HepG2 (cell line): ENCODE measurements around the gene RPL41. TPM values are rescaled to one million over a fixed set of nuclear protein-coding genes. Genes with fewer than 3 reads are reported as not detected.
A peak's percentile ranks its signal among the peaks of the same experiment; 100 is the strongest.

ENCODE experiments used
- ATAC-seq: fragments of 200-7000 bp; cut with Tn5 transposase; 3 replicates; pipeline ENCODE4 v1.9.1; 2020; ENCODE audit warnings: mild to moderate bottlenecking, moderate library complexity
- BruUV-seq: library from RNA; stranded (reverse); fragments of 400-500 nt; replicated peaks from 2 replicates; lab custom pipeline; 2021; lab: Mats Ljungman, UMichigan
- CTCF ChIA-PET: fragments of 300-600 bp; formaldehyde crosslinking; extraction: SDS; loops from one replicate; lab custom pipeline; 2021; ENCODE audit warnings: low total read pairs, inconsistent platforms, low intra/inter-chr PET ratio; lab: Yijun Ruan, JAX
- POLR2A ChIA-PET: fragments of 350-600 bp; sonication (Branson Sonifier 250); formaldehyde crosslinking; loops from one replicate; lab custom pipeline; 2020; ENCODE audit warnings: antibody characterized with exemption, inconsistent platforms; lab: Yijun Ruan, JAX
- DNase-seq: peaks from one replicate; pipeline ENCODE4 v3.0.0-alpha.2; 2015; ENCODE audit warnings: low spot score
- FAIRE-seq: peaks from 3 replicates; lab custom pipeline; 2011; peaks lifted over from hg19 to GRCh38; lab: Jason Lieb, UNC
- H2AFZ ChIP-seq: one replicate; pipeline ENCODE4 v1.6.1; 2011; ENCODE audit warnings: low read length, inconsistent platforms
- H3K27ac ChIP-seq: fragments of 300-600 bp; 3 replicates; pipeline ENCODE4 v1.8.0; 2011; ENCODE audit warnings: mixed run types, mild to moderate bottlenecking, mixed read lengths, low read length, inconsistent platforms; ENCODE audit not compliant: insufficient read depth; ENCODE audit errors: extremely low read length
- H3K27me3 ChIP-seq, 2 experiments: fragments of 200-600 bp in 1 of 2; 2 replicates in 1 of 2; 3 replicates in 1 of 2; pipeline versions ENCODE4 v1.6.0 to v1.8.0; 2011; ENCODE audit warnings: low read length in 2 of 2, mild to moderate bottlenecking in 2 of 2, moderate library complexity in 2 of 2, inconsistent platforms in 1 of 2; ENCODE audit not compliant: insufficient read depth in 2 of 2, control insufficient read depth in 1 of 2
- H3K36me3 ChIP-seq, 2 experiments: fragments of 200-600 bp in 1 of 2; replicated peaks in 1 of 2; 2 replicates in 1 of 2; 3 replicates in 1 of 2; pipeline versions ENCODE4 v1.5.1 to v1.8.0; 2011; ENCODE audit warnings: low read length in 2 of 2, inconsistent platforms in 1 of 2; ENCODE audit not compliant: insufficient read depth in 2 of 2, control insufficient read depth in 1 of 2
- H3K4me1 ChIP-seq: 2 replicates; pipeline ENCODE4 v1.5.1; 2012; ENCODE audit warnings: low read length, inconsistent platforms; ENCODE audit not compliant: insufficient read depth
- H3K4me2 ChIP-seq: 2 replicates; pipeline ENCODE4 v1.6.0; 2011; ENCODE audit warnings: low read depth, low read length, inconsistent platforms
- H3K4me3 ChIP-seq, 3 experiments: fragments of 200-600 bp in 1 of 3; sonication (generic), shearing (Covaris generic) in 1 of 3; replicated peaks in 1 of 3; 2 replicates each; pipeline ENCODE4 v1.5.1; 2011 to 2016; ENCODE audit warnings: low read length in 3 of 3, inconsistent platforms in 2 of 3, low read depth in 2 of 3, mild to moderate bottlenecking in 2 of 3, control low read depth in 1 of 3, mixed read lengths in 1 of 3; ENCODE audit not compliant: insufficient read depth in 1 of 3
- H3K79me2 ChIP-seq: one replicate; pipeline ENCODE4 v1.6.1; 2011; ENCODE audit warnings: low read length, inconsistent platforms; ENCODE audit not compliant: insufficient read depth
- H3K9ac ChIP-seq: 2 replicates; pipeline ENCODE4 v1.6.0; 2011; ENCODE audit warnings: mild to moderate bottlenecking, low read depth, low read length, inconsistent platforms; ENCODE audit not compliant: insufficient read depth
- H3K9me3 ChIP-seq: 2 replicates; pipeline ENCODE4 v1.5.1; 2012; ENCODE audit warnings: mild to moderate bottlenecking, low read length
- H4K20me1 ChIP-seq: 2 replicates; pipeline ENCODE4 v1.6.0; 2011; ENCODE audit warnings: inconsistent platforms, mild to moderate bottlenecking, low read length, moderate library complexity; ENCODE audit not compliant: insufficient read depth
- FOXP1 ChIP-seq, 2 experiments: fragments of 450-650 bp in 1 of 2; IDR thresholded peaks; 2 replicates each; pipeline ENCODE4 v1.6.1; 2017 to 2018; ENCODE audit warnings: antibody characterized with exemption in 1 of 2
- GFI1 ChIP-seq: sonication (generic); formaldehyde crosslinking; IDR thresholded peaks from 2 replicates; pipeline ENCODE4 v1.5.0; 2020; ENCODE audit warnings: missing genetic modification reagents, mild to moderate bottlenecking, borderline replicate concordance
- KLF11 ChIP-seq: IDR thresholded peaks from 2 replicates; pipeline ENCODE4 v1.6.1; 2016; ENCODE audit warnings: missing compliant biosample characterization
- MTA3 ChIP-seq: sonication (generic); formaldehyde crosslinking; IDR thresholded peaks from 2 replicates; pipeline ENCODE4 v1.4.0; 2020; ENCODE audit warnings: missing genetic modification reagents
- PAF1 ChIP-seq: IDR thresholded peaks from 2 replicates; pipeline ENCODE4 v1.6.1; 2016; ENCODE audit warnings: missing genetic modification reagents, missing compliant biosample characterization
- PLRG1 ChIP-seq: fragments of 450-650 bp; conservative IDR thresholded peaks from 2 replicates; pipeline ENCODE4 v1.6.1; 2016
- POLR2AphosphoS5 ChIP-seq: IDR thresholded peaks from 2 replicates; pipeline ENCODE4 v1.6.1; 2012; ENCODE audit warnings: low read depth, low read length
- RBFOX2 ChIP-seq: fragments of 200-400 bp; formaldehyde crosslinking; IDR thresholded peaks from 2 replicates; pipeline ENCODE4 v1.6.1; 2017; ENCODE audit warnings: low read depth, mild to moderate bottlenecking, low read length
- SIN3A ChIP-seq: IDR thresholded peaks from 2 replicates; pipeline ENCODE4 v1.6.1; 2011; ENCODE audit warnings: low read depth, mild to moderate bottlenecking, control low read depth, low read length, borderline replicate concordance
- SP4 ChIP-seq: sonication (generic); formaldehyde crosslinking; IDR thresholded peaks from 2 replicates; pipeline ENCODE4 v1.8.1; 2023; ENCODE audit warnings: mild to moderate bottlenecking, missing genetic modification reagents
- ZBTB3 ChIP-seq: sonication (generic); formaldehyde crosslinking; IDR thresholded peaks from 2 replicates; pipeline ENCODE4 v1.4.0; 2020; ENCODE audit warnings: low read depth, mild to moderate bottlenecking, moderate library complexity, missing genetic modification reagents, borderline replicate concordance
- ZFP90 ChIP-seq: sonication (generic); formaldehyde crosslinking; IDR thresholded peaks from 2 replicates; pipeline ENCODE4 v1.8.0; 2022; ENCODE audit warnings: missing genetic modification reagents, mild to moderate bottlenecking, inconsistent platforms, borderline replicate concordance
- ZMYM2 ChIP-seq: sonication (generic); formaldehyde crosslinking; IDR thresholded peaks from 2 replicates; pipeline ENCODE4 v1.8.0; 2022; ENCODE audit warnings: mild to moderate bottlenecking, missing genetic modification reagents
- ZNF124 ChIP-seq: sonication (generic); formaldehyde crosslinking; IDR thresholded peaks from 2 replicates; pipeline ENCODE4 v1.4.0; 2020; ENCODE audit warnings: missing genetic modification reagents
- ZNF747 ChIP-seq: sonication (generic); formaldehyde crosslinking; IDR thresholded peaks from 2 replicates; pipeline ENCODE4 v1.8.1; 2023; ENCODE audit warnings: missing genetic modification reagents, mild to moderate bottlenecking, borderline replicate concordance
- WGBS: methylation state at CpG from one replicate; pipeline ENCODE4 v1.1.6; 2017; ENCODE audit warnings: low lambda C conversion rate; 5-methylcytosine and 5-hydroxymethylcytosine counted together
- in situ Hi-C: cut with HindIII; loops from 2 replicates; pipeline ENCODE4 v1.10.0; 2017; ENCODE audit warnings: low pct_unique_long_range_greater_than_20kb; ENCODE audit not compliant: extremely low pct_ligation_motif_present
- intact Hi-C: fragments of 100-400 bp; cut with micrococcal nuclease; formaldehyde crosslinking; loops from one replicate; pipeline ENCODE4 v1.10.0; 2022; ENCODE audit not compliant: unreplicated experiment
- polyA plus RNA-seq, 8 experiments: library from polyadenylated mRNA; depleted of rRNA in 3 of 8; stranded (reverse) in 7 of 8; unstranded in 1 of 8; fragments of >200 nt; fragmentation: Illumina TruSeq in 4 of 8; extraction: Trizol in 4 of 8; gene quantifications; 2 replicates each; pipeline versions ENCODE4 v1.2.1 to v1.2.3, GENCODE V29; 2011 to 2016; ENCODE audit warnings: low read depth in 4 of 8, missing spikeins in 1 of 8, mixed read lengths in 1 of 8; ENCODE audit not compliant: insufficient read depth in 1 of 8
- total RNA-seq, 5 experiments: library from RNA; depleted of rRNA; stranded (reverse); fragments of >200 nt; fragmentation: Illumina TruSeq; extraction: Trizol; gene quantifications; 2 replicates each; pipeline ENCODE4 v1.2.3, GENCODE V29; 2016; ENCODE audit warnings: low read depth in 1 of 5
- TF ChIP-seq, protein P1 (sequence below): sonication (generic); formaldehyde crosslinking; IDR thresholded peaks from 2 replicates; pipeline ENCODE4 v1.4.0; 2020; ENCODE audit warnings: missing genetic modification reagents
- TF ChIP-seq, protein P2 (sequence below): IDR thresholded peaks from 2 replicates; pipeline ENCODE4 v1.6.1; 2016; ENCODE audit warnings: mild to moderate bottlenecking
- TF ChIP-seq, protein P3 (sequence below): sonication (generic); formaldehyde crosslinking; conservative IDR thresholded peaks from 2 replicates; pipeline ENCODE4 v1.4.0; 2020; ENCODE audit warnings: mild to moderate bottlenecking, missing genetic modification reagents, moderate library complexity

RPL41 gene
- total and polyA plus RNA-seq, 2 of the 13 experiments (the other 11 are each of a cell fraction or from before 2014, with no cell fraction given): 4,012 to 7,670 TPM

DNA sequence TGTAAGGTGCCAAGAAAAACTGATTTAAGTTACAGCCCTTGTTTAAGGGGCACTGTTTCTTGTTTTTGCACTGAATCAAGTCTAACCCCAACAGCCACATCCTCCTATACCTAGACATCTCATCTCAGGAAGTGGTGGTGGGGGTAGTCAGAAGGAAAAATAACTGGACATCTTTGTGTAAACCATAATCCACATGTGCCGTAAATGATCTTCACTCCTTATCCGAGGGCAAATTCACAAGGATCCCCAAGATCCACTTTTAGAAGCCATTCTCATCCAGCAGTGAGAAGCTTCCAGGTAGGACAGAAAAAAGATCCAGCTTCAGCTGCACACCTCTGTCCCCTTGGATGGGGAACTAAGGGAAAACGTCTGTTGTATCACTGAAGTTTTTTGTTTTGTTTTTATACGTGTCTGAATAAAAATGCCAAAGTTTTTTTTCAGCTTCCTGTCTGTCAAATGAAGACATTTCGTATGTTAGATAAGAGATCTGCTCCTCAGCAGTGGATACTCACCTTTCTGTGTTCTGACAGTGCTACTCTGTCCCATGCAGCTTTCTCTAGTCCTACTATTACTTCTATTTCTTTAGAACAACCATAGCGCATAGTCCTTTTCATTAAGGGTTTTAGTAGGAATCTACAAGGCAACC, 13.2 kb upstream of the RPL41 start:
- Histone ChIP-seq H3K36me3 (peaks cover 29 to 56% of the 10 kb centered on the region in 2 experiments), H2AFZ (no peak overlapping the region), H3K27me3 (no peaks in the 10 kb centered on the region), H3K4me2 (peak overlapping the region; percentile 91), H3K9me3 (no peaks in the 10 kb centered on the region), H3K4me1 (peaks cover 35% of the 10 kb centered on the region), H4K20me1 (peaks cover 4% of the 10 kb centered on the region), H3K79me2 (peaks cover 34% of the 10 kb centered on the region), H3K27ac (peak overlapping the region; percentile 64), H3K4me3 (peak overlapping the region in 2 of 3 experiments; percentile 50 to 85; a peak in 2 of 6 replicates), H3K9ac (peak overlapping the region; percentile 75; the same call in 1 of the 2 replicates)
- CTCF ChIA-PET: no interaction called here
- no peak for DNase-seq
- in situ Hi-C loops (loop anchor here (5.0 kb wide), 1 partner anchor 56 kb away; no protein-coding TSS in a partner anchor), intact Hi-C loops (no loop called here)
- BruUV-seq: no TSS peak
- ATAC-seq: no peak
- POLR2A ChIA-PET: interaction anchor here (1.3 to 6.5 kb wide), 9 partner anchors 13 to 129 kb away, joined by 3 to 279 read pairs (median 15); partner anchors contain the start of genes ERBB3, ESYT1, RAB5B and RPL41
- FAIRE-seq: no peak
- 92% methylated on average over 6 of the region's 6 CpGs for WGBS
- no peak for TF ChIP-seq ZMYM2
- TF ChIP-seq ZNF747 (CRISPR knock-in tag): no peak
- no peak for TF ChIP-seq SP4 (CRISPR knock-in tag)
- TF ChIP-seq ZFP90: no peak
- TF ChIP-seq ZBTB3: no peak
- TF ChIP-seq, protein P1, sequence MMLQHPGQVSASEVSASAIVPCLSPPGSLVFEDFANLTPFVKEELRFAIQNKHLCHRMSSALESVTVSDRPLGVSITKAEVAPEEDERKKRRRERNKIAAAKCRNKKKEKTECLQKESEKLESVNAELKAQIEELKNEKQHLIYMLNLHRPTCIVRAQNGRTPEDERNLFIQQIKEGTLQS (CRISPR knock-in tag): no peak
- TF ChIP-seq RBFOX2: peak; percentile 65; the same call in 1 of the 2 replicates
- TF ChIP-seq KLF11 (CRISPR knock-in tag): no peak
- peak; percentile 91 for TF ChIP-seq PAF1 (CRISPR knock-in tag)
- no peak for TF ChIP-seq FOXP1 (IDR thresholded peaks at IDR 0.05)
- TF ChIP-seq FOXP1 (CRISPR knock-in tag; IDR thresholded peaks at IDR 0.05): no peak
- TF ChIP-seq PLRG1: no peak
- no peak for TF ChIP-seq GFI1
- TF ChIP-seq, protein P2, sequence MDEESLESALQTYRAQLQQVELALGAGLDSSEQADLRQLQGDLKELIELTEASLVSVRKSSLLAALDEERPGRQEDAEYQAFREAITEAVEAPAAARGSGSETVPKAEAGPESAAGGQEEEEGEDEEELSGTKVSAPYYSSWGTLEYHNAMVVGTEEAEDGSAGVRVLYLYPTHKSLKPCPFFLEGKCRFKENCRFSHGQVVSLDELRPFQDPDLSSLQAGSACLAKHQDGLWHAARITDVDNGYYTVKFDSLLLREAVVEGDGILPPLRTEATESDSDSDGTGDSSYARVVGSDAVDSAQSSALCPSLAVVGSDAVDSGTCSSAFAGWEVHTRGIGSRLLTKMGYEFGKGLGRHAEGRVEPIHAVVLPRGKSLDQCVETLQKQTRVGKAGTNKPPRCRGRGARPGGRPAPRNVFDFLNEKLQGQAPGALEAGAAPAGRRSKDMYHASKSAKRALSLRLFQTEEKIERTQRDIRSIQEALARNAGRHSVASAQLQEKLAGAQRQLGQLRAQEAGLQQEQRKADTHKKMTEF (CRISPR knock-in tag): no peak
- no peak for TF ChIP-seq ZNF124
- no peak for TF ChIP-seq SIN3A
- peak; percentile 56 for TF ChIP-seq POLR2AphosphoS5
- TF ChIP-seq MTA3 (CRISPR knock-in tag): no peak
- TF ChIP-seq, protein P3, sequence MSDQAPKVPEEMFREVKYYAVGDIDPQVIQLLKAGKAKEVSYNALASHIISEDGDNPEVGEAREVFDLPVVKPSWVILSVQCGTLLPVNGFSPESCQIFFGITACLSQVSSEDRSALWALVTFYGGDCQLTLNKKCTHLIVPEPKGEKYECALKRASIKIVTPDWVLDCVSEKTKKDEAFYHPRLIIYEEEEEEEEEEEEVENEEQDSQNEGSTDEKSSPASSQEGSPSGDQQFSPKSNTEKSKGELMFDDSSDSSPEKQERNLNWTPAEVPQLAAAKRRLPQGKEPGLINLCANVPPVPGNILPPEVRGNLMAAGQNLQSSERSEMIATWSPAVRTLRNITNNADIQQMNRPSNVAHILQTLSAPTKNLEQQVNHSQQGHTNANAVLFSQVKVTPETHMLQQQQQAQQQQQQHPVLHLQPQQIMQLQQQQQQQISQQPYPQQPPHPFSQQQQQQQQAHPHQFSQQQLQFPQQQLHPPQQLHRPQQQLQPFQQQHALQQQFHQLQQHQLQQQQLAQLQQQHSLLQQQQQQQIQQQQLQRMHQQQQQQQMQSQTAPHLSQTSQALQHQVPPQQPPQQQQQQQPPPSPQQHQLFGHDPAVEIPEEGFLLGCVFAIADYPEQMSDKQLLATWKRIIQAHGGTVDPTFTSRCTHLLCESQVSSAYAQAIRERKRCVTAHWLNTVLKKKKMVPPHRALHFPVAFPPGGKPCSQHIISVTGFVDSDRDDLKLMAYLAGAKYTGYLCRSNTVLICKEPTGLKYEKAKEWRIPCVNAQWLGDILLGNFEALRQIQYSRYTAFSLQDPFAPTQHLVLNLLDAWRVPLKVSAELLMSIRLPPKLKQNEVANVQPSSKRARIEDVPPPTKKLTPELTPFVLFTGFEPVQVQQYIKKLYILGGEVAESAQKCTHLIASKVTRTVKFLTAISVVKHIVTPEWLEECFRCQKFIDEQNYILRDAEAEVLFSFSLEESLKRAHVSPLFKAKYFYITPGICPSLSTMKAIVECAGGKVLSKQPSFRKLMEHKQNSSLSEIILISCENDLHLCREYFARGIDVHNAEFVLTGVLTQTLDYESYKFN (CRISPR knock-in tag): no peak
